Thyroid gland (tissue), 4 donors: ENCODE results near the gene ATXN1L.

Experiments used
- POLR2A ChIP-seq, 2 donors: fragments of 450-650 bp; IDR thresholded peaks; one replicate each; pipeline ENCODE4 v1.6.1; 2017; ENCODE audit warnings: antibody characterized with exemption in 2 of 2, mild to moderate bottlenecking in 2 of 2, moderate library complexity in 1 of 2
- TF ChIP-seq, protein P1 (sequence below), 6 experiments: fragments of 200-600 bp in 3 of 6; fragments of 450-650 bp in 3 of 6; sonication (generic) in 3 of 6; IDR thresholded peaks; one replicate each; pipeline ENCODE4 v1.5.1; 2016 to 2019; ENCODE audit warnings: antibody characterized with exemption in 6 of 6, mild to moderate bottlenecking in 2 of 6, inconsistent platforms in 1 of 6, moderate library complexity in 1 of 6

DNA sequence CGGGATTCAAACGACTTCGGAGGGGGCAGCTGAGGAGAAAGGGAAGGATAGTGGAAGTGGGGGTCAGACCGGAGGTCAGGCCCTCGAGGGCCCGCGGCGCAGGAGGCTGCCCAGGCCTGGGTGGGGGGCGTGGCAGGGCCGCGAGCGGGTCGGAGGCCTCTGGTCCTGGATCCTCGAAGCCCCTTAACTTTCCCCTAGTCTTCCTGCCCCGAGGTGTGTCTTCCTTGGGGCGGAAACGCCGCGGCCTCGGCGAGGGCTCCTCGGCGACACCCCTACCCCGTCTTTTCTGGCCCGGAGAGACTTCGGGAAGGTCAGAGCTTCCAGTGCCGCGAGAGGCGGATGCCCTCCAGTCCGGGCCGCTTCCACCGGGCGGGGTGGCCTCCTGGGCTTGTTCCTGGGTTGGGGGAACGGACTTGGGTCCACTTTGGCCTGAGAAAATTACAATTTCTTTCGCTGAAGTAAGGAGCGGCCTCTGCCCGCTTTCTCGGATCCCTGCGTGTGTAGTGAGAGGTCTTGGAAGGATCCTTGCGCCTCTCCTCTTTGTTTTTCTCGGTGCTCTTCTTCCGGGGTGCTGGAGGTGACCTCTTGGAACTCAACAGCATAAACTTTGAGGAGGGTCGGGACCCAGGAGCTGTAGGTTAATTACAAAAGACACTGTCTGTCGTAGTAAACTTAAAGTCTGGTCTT, 50.0 kb downstream of the ATXN1L start:
- TF ChIP-seq, protein P1, sequence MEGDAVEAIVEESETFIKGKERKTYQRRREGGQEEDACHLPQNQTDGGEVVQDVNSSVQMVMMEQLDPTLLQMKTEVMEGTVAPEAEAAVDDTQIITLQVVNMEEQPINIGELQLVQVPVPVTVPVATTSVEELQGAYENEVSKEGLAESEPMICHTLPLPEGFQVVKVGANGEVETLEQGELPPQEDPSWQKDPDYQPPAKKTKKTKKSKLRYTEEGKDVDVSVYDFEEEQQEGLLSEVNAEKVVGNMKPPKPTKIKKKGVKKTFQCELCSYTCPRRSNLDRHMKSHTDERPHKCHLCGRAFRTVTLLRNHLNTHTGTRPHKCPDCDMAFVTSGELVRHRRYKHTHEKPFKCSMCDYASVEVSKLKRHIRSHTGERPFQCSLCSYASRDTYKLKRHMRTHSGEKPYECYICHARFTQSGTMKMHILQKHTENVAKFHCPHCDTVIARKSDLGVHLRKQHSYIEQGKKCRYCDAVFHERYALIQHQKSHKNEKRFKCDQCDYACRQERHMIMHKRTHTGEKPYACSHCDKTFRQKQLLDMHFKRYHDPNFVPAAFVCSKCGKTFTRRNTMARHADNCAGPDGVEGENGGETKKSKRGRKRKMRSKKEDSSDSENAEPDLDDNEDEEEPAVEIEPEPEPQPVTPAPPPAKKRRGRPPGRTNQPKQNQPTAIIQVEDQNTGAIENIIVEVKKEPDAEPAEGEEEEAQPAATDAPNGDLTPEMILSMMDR (IDR thresholded peaks at IDR 0.05) = no peak
- TF ChIP-seq POLR2A (IDR thresholded peaks at IDR 0.05) = no peak
